Common myeloid progenitor, CD34-positive (primary cell): Measurements from ENCODE around the gene RABL3.

ENCODE experiments used
- CTCF ChIA-PET: fragments of 350-600 bp; sonication (Branson Sonifier 250); formaldehyde crosslinking; loops from one replicate; lab custom pipeline; 2021; ENCODE audit warnings: antibody characterized with exemption; lab: Charles Lee
- POLR2A ChIA-PET: fragments of 350-600 bp; sonication (Branson Sonifier 250); formaldehyde crosslinking; loops from one replicate; lab custom pipeline; 2021; ENCODE audit warnings: antibody characterized with exemption; lab: Charles Lee
- DNase-seq, 3 donors: peaks; one replicate each; pipeline versions ENCODE4 v3.0.0 to v3.0.0-alpha.2; 2013
- H3K27ac ChIP-seq, 2 experiments: 1 replicate in 1 of 2; 2 replicates in 1 of 2; pipeline ENCODE4 v1.7.0; 2013; ENCODE audit warnings: inconsistent platforms in 2 of 2, low read length in 2 of 2, mild to moderate bottlenecking in 2 of 2, low read depth in 1 of 2, moderate library complexity in 1 of 2; ENCODE audit not compliant: severe bottlenecking in 2 of 2, insufficient read depth in 1 of 2, poor library complexity in 1 of 2
- H3K27me3 ChIP-seq, 5 experiments: replicated peaks in 2 of 5; 1 replicate in 3 of 5; 2 replicates in 2 of 5; pipeline versions ENCODE4 v1.6.1 to v1.7.0; 2013; ENCODE audit warnings: low read length in 4 of 5, mild to moderate bottlenecking in 2 of 5, moderate library complexity in 2 of 5, inconsistent platforms in 1 of 5; ENCODE audit not compliant: insufficient read depth in 5 of 5, control insufficient read depth in 4 of 5
- H3K36me3 ChIP-seq, 4 experiments: 1 replicate in 2 of 4; 2 replicates in 2 of 4; pipeline versions ENCODE4 v1.6.1 to v1.7.0; 2013; ENCODE audit warnings: low read length in 3 of 4, control low read depth in 1 of 4, mild to moderate bottlenecking in 1 of 4; ENCODE audit not compliant: control insufficient read depth in 4 of 4, insufficient read depth in 4 of 4
- H3K4me1 ChIP-seq, 4 experiments: 1 replicate in 3 of 4; 2 replicates in 1 of 4; pipeline versions ENCODE4 v1.6.1 to v1.7.1; 2013; ENCODE audit warnings: low read length in 3 of 4, mild to moderate bottlenecking in 3 of 4, control low read depth in 1 of 4, inconsistent platforms in 1 of 4, moderate library complexity in 1 of 4; ENCODE audit not compliant: control insufficient read depth in 4 of 4, insufficient read depth in 4 of 4; ENCODE audit errors: control extremely low read depth in 1 of 4
- H3K4me3 ChIP-seq, 7 experiments: 1 replicate in 4 of 7; 2 replicates in 3 of 7; pipeline versions ENCODE4 v1.5.1 to v1.7.0; 2013; ENCODE audit warnings: mild to moderate bottlenecking in 7 of 7, low read length in 6 of 7, moderate library complexity in 6 of 7, inconsistent platforms in 2 of 7, low read depth in 2 of 7, control low read depth in 1 of 7; ENCODE audit not compliant: insufficient read depth in 4 of 7, control insufficient read depth in 1 of 7; ENCODE audit errors: extremely low read depth in 1 of 7
- H3K9me3 ChIP-seq, 5 experiments: 1 replicate in 4 of 5; 2 replicates in 1 of 5; pipeline versions ENCODE4 v1.6.1 to v1.7.1; 2013; ENCODE audit warnings: low read length in 4 of 5, mild to moderate bottlenecking in 2 of 5, inconsistent platforms in 1 of 5, low read depth in 1 of 5, moderate library complexity in 1 of 5; ENCODE audit not compliant: control insufficient read depth in 4 of 5, insufficient read depth in 2 of 5; ENCODE audit errors: control extremely low read depth in 1 of 5
- WGBS: methylation state at CpG from one replicate; pipeline ENCODE4 v1.1.5; 2013; ENCODE audit not compliant: insufficient coverage; 5-methylcytosine and 5-hydroxymethylcytosine counted together

Gene RABL3

GRCh38 chr3:120710369-120710768 is 31.9 kb downstream of the RABL3 start:
- no peaks in the 10 kb centered on the region for H3K9me3 ChIP-seq
- CTCF ChIA-PET, result interaction anchor here (1.0 to 1.6 kb wide), 2 partner anchors 32 to 69 kb away, joined by 3 read pairs; no protein-coding TSS in a partner anchor
- no peaks in the 10 kb centered on the region for H3K4me1 ChIP-seq
- H3K4me3 ChIP-seq, result no peak overlapping the region
- no peak overlapping the region for H3K27ac ChIP-seq
- H3K36me3 ChIP-seq, result peaks cover 3 to 7% (median 4%) of the 10 kb centered on the region in 4 experiments
- WGBS, result 86% methylated on average over 1 of the region's 1 CpG
- POLR2A ChIA-PET, result no interaction called here
- H3K27me3 ChIP-seq, result no peaks in the 10 kb centered on the region
- no peak for DNase-seq

- CTCF ChIA-PET, result no interaction called here
- POLR2A ChIA-PET, result interaction anchor here (0.6 kb wide), 1 partner anchor 8 kb away, joined by 3 read pairs; no protein-coding TSS in a partner anchor
- H3K9me3 ChIP-seq, result peaks cover 0 to 5% (median 0%) of the 10 kb centered on the region in 5 experiments
- no peaks in the 10 kb centered on the region for H3K4me1 ChIP-seq
- H3K27me3 ChIP-seq, result no peaks in the 10 kb centered on the region
- H3K36me3 ChIP-seq, result peaks cover 3 to 16% (median 5%) of the 10 kb centered on the region in 4 experiments
- H3K27ac ChIP-seq, result no peak overlapping the region
- H3K4me3 ChIP-seq, result no peak overlapping the region
- no peak for DNase-seq
These were observed 33.9 kb downstream of the RABL3 start for GRCh38 chr3:120708408-120708807.

GRCh38 chr3:120706950-120707349 is 35.4 kb downstream of the RABL3 start:
- Histone ChIP-seq H3K9me3 (peaks cover 0 to 13% (median 0%) of the 10 kb centered on the region in 5 experiments), H3K4me1 (no peaks in the 10 kb centered on the region), H3K27me3 (no peaks in the 10 kb centered on the region), H3K4me3 (no peak overlapping the region), H3K36me3 (peaks cover 4 to 20% (median 7%) of the 10 kb centered on the region in 4 experiments), H3K27ac (no peak overlapping the region)
- POLR2A ChIA-PET, result no interaction called here
- CTCF ChIA-PET, result no interaction called here
- no peak for DNase-seq

GRCh38 chr3:120705884-120706582 is 36.3 kb downstream of the RABL3 start:
- Histone ChIP-seq H3K4me1 (no peaks in the 10 kb centered on the region), H3K27ac (no peak overlapping the region), H3K4me3 (no peak overlapping the region), H3K9me3 (peaks cover 0 to 13% (median 0%) of the 10 kb centered on the region in 5 experiments), H3K27me3 (no peaks in the 10 kb centered on the region), H3K36me3 (peaks cover 4 to 20% (median 9%) of the 10 kb centered on the region in 4 experiments)
- CTCF ChIA-PET, result no interaction called here
- POLR2A ChIA-PET, result no interaction called here
- no peak for DNase-seq
- 100% methylated on average over 4 of the region's 5 CpGs for WGBS

- Histone ChIP-seq H3K4me3 (no peak overlapping the region), H3K9me3 (peaks cover 0 to 13% (median 0%) of the 10 kb centered on the region in 5 experiments), H3K27me3 (no peaks in the 10 kb centered on the region), H3K4me1 (no peaks in the 10 kb centered on the region), H3K36me3 (peaks cover 7 to 14% (median 10%) of the 10 kb centered on the region in 4 experiments), H3K27ac (no peak overlapping the region)
- POLR2A ChIA-PET, result no interaction called here
- WGBS, result 100% methylated on average over 1 of the region's 3 CpGs
- CTCF ChIA-PET, result no interaction called here
- no peak for DNase-seq
These were observed 43.0 kb downstream of the RABL3 start for GRCh38 chr3:120699333-120699732.

GRCh38 chr3:120693439-120694171 is 48.7 kb downstream of the RABL3 start:
- POLR2A ChIA-PET, result no interaction called here
- H3K27ac ChIP-seq, result no peak overlapping the region
- no CpG with 5 or more reads among the region's 1 CpG for WGBS
- CTCF ChIA-PET, result interaction anchor here (0.9 kb wide), 1 partner anchor 101 kb away, joined by 3 read pairs; no protein-coding TSS in a partner anchor
- no peaks in the 10 kb centered on the region for H3K9me3 ChIP-seq
- H3K27me3 ChIP-seq, result no peaks in the 10 kb centered on the region
- H3K36me3 ChIP-seq, result peaks cover 2 to 10% (median 6%) of the 10 kb centered on the region in 4 experiments
- DNase-seq, result peak in 2 of 3 donors; percentile 21 to 31
- no peak overlapping the region for H3K4me3 ChIP-seq
- H3K4me1 ChIP-seq, result peaks cover 0 to 3% (median 2%) of the 10 kb centered on the region in 4 experiments

GRCh38 chr3:120689395-120689794 is 52.9 kb downstream of the RABL3 start:
- CTCF ChIA-PET, result no interaction called here
- no peak for DNase-seq
- no CpG with 5 or more reads among the region's 3 CpGs for WGBS
- Histone ChIP-seq H3K4me1 (peaks cover 0 to 7% (median 2%) of the 10 kb centered on the region in 4 experiments), H3K27ac (no peak overlapping the region), H3K27me3 (no peaks in the 10 kb centered on the region), H3K36me3 (peaks cover 0 to 3% (median 1%) of the 10 kb centered on the region in 4 experiments), H3K9me3 (no peaks in the 10 kb centered on the region), H3K4me3 (no peak overlapping the region)
- POLR2A ChIA-PET, result no interaction called here
